Posterior cingulate gyrus (tissue), 11 donors: ENCODE results near the gene SLC25A11.
A peak's percentile ranks its signal among the peaks of the same experiment; 100 is the strongest.

ENCODE experiments used
- DNase-seq, 10 donors: peaks; one replicate each; pipeline versions ENCODE4 v3.0.0 to v3.0.0-alpha.2; 2020 to 2021; ENCODE audit warnings: mixed read lengths in 3 of 10
- intact Hi-C: fragments of 100-400 bp; cut with DNase I; formaldehyde crosslinking; loops from one replicate; pipeline ENCODE4 v1.15.1; 2023

Gene SLC25A11

DNA sequence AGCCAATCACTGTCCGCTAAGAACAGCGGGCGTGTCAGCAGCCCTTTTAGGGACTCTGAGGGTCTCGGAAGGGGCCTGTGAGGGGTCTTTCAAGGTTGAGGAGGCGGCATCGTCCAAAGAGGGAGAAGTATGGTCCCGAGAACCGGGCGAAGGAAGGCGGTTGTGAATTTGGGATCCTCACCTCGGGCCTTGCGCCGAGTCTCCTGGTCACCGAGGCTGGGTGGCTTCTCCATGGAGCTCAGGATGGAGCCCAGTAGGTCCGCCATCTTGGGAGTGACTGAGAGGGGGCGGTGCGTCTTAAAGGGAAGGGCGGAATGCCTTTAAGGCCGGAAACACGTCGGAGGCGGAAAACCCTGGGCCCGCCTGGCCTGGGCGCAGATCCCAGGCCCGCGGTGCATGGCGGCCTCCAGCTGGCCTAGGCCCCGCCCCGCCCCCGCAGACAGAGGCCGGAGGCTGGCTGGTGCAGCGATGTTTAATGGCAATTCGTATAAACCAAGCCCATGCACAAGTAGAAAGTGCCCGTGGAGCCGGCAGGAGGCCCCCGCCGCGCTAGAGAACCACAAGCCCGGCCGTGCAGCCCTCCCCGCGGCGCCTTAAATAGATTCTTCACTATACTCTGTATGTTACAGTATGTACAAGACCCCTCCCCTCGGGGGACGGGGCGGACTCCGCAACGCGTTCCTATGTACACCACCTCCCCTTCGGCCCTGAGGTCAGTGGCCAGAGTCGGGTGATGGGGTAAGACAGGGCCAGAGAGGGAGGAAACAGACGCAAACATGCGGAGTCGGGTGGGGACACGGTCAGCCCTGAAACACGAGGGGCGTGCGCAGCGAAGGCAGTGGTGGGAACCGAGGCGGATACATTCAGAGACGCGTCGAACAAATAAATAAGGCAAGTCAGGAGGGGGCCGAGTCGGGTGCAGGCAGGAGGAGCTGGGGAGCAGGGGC, 28.0 kb upstream of the SLC25A11 start, which contains the start of gene SPAG7:
Gene SPAG7 (minus strand): TSS at position 279 of the 947 bp plus-strand sequence. CDS start 13 bp downstream, at position 266.
- intact Hi-C loops: loop anchor here (1.0 to 10.0 kb wide), 4 partner anchors 20 to 63 kb away; partner anchors contain the start of genes CHRNE, INCA1, KIF1C and PFN1
- peak; percentile 91 to 99 (median 94) for DNase-seq

DNA sequence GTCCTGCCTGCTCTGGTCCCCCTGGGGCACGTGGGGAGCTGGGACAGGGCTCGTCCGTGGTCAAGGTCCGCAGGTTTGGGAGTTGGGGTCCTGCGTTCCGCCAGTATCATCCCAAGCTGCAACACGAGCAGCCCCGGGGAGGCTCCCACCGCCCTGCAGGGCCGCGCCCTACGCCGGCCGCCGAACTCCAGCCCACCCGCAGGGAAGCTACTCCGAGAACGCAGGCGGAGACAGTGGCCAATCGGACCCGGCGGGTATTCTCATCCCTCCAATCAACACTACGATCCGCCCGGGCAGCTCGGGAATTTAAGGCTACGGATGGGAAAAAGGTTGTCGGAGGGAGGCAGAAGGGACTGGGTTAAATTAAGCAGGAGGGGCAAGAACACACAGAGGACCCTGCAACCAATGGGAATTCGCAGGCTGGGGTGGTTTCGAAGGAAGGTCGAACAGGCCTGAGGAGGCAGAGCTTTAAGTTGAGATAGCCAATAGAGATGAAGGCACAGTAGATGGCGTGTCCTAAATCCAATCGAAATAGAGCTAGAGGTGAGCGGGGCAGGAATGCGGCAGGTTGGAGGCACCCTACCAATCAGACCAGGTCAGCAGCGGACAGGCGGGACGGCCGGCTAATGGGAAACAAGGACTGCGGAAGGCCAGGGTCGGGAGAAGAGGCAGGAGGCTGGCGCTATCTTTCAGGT, 27.1 kb upstream of the SLC25A11 start:
- peak; percentile 96 to 100 (median 99) for DNase-seq
- intact Hi-C loops: loop anchor here (1.0 to 10.0 kb wide), 4 partner anchors 19 to 62 kb away; partner anchors contain the start of genes CHRNE, INCA1, KIF1C and PFN1

DNA sequence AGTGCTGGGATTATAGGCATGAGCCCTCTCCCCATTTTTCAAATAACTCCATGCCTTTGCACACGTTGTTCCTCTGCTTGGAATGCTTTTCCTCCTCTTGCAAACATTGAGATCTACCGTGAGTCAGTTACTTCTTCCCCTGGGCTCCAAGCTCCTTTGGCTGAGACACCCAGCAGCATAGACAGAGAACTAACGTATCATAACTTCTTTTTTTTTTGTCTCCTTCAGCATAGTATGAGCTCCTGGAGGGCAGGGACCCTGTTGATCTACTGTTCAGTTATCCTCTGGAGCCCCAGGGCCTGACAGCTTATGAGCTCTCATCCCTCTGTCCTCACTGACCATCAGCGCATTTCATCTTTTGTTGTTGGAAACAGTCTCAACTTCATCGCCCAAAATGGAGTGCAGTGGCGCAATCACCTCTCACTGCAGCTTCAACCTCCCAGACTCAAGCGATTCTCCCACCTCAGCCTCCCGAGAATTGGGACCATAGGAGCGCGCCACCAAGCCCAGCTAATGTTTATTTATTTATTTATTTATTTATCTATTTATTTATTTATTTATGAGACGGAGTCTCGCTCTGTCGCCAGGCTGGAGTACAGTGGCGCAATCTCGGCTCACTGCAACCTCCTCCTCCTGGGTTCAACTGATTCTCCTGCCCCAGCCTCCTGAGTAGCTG, 25.6 kb upstream of the SLC25A11 start:
- DNase-seq: peak in 2 of 10 donors; percentile 51 to 60
- intact Hi-C loops: loop anchor here (10.0 kb wide), 1 partner anchor 61 kb away; the partner anchor contains the start of gene CHRNE

DNA sequence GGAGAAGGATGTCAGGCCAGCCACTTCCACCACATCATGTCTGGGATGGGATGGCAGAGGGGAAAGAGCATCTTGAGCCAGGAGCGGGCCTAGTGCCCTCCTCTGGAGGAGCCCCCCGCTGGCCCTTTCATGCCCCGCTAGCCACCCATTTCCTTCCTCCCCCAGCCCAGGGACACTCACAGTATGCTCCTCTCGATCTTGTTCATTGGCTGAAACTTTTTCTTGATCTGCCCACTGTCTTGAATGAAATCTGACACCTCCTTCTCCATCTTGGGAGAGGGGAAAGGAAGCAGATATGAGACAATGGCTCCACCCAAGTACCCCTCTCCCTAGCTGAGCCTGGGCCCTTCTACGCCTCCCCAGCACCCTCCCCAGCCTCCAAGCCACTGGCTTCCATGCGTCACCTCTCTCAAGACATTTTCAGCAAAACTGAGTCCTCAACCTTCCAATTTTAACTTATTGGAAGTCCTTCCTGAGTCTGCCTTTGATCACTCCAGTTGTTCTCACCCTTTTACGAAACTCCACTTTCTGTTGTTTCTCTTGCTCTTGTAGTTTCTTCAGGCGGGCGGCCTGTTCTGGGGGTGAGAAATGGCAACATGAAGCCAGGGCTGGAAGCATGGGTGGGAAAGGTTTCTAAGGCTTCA, 20.6 kb upstream of the SLC25A11 start:
- intact Hi-C loops: loop anchor here (10.0 kb wide), 1 partner anchor 56 kb away; the partner anchor contains the start of gene CHRNE
- DNase-seq: peak in 1 of 10 donors; percentile 9

DNA sequence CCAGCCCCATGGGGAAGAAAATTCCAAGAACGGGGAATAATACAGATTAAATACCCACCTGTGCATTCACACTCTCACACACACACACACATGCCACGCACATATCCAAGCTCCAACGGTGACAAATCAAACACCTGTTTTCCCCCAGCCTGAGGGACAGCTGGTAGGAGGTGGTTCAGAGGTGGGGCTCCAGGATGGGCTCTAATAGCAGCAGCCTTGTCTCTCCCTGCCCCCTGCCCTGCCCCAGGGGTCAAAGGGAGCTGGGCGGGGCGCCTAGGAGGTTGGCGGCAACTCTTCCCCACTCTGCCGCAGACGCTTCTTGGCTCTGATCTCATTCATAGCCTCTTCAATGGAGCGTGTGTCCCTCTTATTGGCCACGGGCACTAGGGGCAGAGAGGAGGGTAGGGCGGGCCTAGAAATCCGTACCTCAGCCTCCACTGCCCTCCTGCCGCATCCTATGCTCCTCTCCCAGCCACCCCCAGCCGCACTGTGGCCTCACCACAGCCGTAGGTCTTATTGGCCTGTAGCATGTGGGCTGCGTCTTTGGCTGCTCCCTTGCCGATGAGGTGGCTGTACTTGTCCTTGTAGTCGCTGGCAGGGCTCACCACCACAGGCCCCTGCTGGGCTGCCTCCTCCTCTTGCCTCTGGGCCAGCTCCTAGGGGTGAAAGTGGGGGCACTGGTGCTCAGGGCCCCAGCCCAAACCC, 19.6 kb upstream of the SLC25A11 start:
- DNase-seq: peak in 1 of 10 donors; percentile 39
- intact Hi-C loops: no loop called here

DNA sequence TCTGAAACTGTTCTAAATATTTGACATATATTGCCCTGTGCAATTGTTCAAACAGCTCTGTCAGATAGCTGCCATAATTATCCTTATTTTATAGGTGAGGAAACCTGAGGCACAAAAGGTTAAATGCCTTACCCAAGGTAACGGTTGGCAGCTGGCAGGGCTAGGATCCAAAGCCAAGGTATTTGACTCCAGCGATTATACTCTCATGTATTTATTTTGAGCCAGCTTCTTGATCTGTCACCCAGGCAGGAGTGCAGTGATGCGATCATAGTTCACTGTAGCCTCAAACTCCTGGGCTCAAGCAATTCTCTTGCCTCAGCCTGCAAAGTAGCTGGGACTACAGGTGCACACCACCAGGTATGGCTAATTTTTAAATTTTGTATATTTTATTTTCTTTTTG, 18.3 kb upstream of the SLC25A11 start:
- DNase-seq: no peak
- intact Hi-C loops: no loop called here

- peak in 2 of 10 donors; percentile 51 to 58 for DNase-seq
- intact Hi-C loops: no loop called here
These were observed 16.7 kb upstream of the SLC25A11 start for GRCh38 chr17:4956493-4957061.

GRCh38 chr17:4955091-4955490, 15.2 kb upstream of the SLC25A11 start:
- intact Hi-C loops: no loop called here
- peak in 2 of 10 donors; percentile 55 to 66 for DNase-seq

DNA sequence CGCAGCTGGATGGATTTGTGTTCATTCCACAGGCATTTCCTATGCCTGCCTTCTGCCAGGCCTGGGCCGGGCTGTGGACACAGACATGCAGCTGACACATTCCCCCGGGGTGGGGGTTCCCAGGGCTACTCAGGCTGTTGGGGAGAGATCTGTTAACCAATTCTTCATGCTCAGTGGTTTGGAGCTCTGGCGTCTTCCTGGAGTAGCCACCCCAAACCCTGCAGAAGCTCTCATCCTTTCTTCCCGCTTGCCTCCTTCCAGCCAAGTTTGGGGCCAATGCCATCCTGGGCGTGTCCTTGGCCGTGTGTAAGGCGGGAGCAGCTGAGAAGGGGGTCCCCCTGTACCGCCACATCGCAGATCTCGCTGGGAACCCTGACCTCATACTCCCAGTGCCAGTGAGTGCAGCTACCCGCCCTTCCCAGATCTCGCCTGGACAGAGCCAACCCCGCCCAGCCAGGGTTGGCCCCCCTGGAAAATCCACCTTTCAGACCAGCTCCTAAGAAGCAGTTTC, 13.7 kb upstream of the SLC25A11 start:
- intact Hi-C loops: no loop called here
- DNase-seq: peak in 2 of 10 donors; percentile 45 to 77

DNA sequence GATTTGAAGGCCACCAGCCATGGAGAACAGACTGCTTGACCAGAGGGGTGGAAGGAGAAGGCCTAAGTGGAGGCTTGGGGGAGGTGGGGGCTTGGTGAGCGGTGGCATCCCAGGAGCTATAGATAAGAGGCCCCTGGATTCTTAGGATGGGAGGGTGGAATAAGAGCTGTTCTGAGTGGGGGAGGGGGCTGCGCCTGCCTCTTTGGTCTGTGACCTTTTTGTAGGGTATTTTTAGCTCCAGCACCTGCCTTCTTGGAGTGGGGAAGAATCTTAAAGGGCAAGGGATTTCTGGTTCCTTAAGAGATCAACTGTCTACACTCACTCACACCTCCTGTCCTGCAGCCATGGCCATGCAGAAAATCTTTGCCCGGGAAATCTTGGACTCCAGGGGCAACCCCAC, 11.6 kb upstream of the SLC25A11 start:
- DNase-seq: peak in 1 of 10 donors; percentile 28
- intact Hi-C loops: no loop called here

DNA sequence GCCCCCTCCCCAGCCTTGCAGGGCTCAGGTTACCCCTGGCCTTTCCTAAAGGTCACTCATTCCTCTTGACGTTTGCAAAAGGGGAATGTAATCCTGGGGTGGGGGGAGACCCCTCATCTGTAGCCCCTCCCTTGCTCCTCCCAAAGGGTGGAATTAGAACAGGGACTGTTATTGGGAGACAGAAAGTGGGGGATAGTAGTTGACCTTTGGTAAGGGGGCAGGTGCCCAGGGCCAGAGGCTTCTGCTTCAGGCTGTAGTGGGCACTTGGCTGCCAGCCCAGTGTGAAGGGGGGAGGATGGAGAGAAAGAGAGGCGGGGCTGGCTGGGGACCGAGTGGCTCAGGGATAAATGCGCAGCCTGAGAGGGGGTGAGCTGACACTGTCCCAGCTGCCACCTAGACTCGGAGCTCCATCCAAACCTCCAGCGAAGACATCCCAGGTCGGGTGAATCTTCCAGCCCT, 10.9 kb upstream of the SLC25A11 start, which contains the start of gene ENO3:
Gene ENO3 (plus strand): TSS at position 374 of the 459 bp plus-strand sequence. CDS start 711 bp downstream, outside the sequence.
- DNase-seq: peak in 1 of 10 donors; percentile 63
- intact Hi-C loops: no loop called here

GRCh38 chr17:4950075-4950745, 10.4 kb upstream of the SLC25A11 start:
- intact Hi-C loops: no loop called here

GRCh38 chr17:4949321-4950074, 9.7 kb upstream of the SLC25A11 start:
- DNase-seq: peak in 2 of 10 donors; percentile 34 to 86
- intact Hi-C loops: loop anchor here (5.0 kb wide), 1 partner anchor 38 kb away; the partner anchor contains the start of gene CAMTA2

More at GRCh38 chr17:4950075-4950745, 10.4 kb upstream of the SLC25A11 start:
- peak in 3 of 10 donors; percentile 19 to 87 (median 64) for DNase-seq

GRCh38 chr17:4948931-4949320, 9.1 kb upstream of the SLC25A11 start:
- intact Hi-C loops: loop anchor here (1.0 to 5.0 kb wide), 2 partner anchors 18 to 38 kb away; partner anchors contain the start of genes CAMTA2 and SPAG7
- peak; percentile 55 to 96 (median 69) for DNase-seq

GRCh38 chr17:4948166-4948930, 8.5 kb upstream of the SLC25A11 start, which contains the start of gene PFN1:
Gene PFN1 (minus strand): TSS chr17:4948530. CDS start chr17:4948394, 136 bp downstream.
- peak; percentile 63 to 96 (median 80) for DNase-seq
- intact Hi-C loops: loop anchor here (1.0 to 5.0 kb wide), 2 partner anchors 19 to 39 kb away; partner anchors contain the start of genes CAMTA2 and SPAG7
